DND-41 (cell line): ENCODE results near the gene FBXO8.

ENCODE experiments used
- CTCF ChIP-seq: IDR thresholded peaks from 2 replicates; pipeline ENCODE4 v1.5.1; 2012; ENCODE audit warnings: borderline replicate concordance, low read length, moderate library complexity, mild to moderate bottlenecking; ENCODE audit not compliant: poor library complexity, severe bottlenecking; ENCODE audit errors: extremely low read depth
- EZH2 ChIP-seq: IDR thresholded peaks from 3 replicates; pipeline ENCODE4 v1.6.1; 2012; ENCODE audit warnings: borderline replicate concordance, low read depth, mild to moderate bottlenecking, moderate library complexity, low read length, inconsistent platforms; ENCODE audit not compliant: severe bottlenecking

GRCh38 chr4:174318829-174319764 is 35.6 kb upstream of the FBXO8 start:
- peak; percentile 71 for TF ChIP-seq CTCF
- no peak for TF ChIP-seq EZH2
